GM12801 (cell line): ENCODE measurements around the gene PIEZO1.

Experiments
- CTCF ChIP-seq: IDR thresholded peaks from one replicate; pipeline ENCODE4 v1.5.1; 2011; ENCODE audit warnings: control low read depth; ENCODE audit not compliant: insufficient read length; ENCODE audit errors: extremely low read depth

The PIEZO1 gene

GRCh38 chr16:88719267-88719932 is 65.6 kb downstream of the PIEZO1 start:
- TF ChIP-seq CTCF = no peak

- no peak for TF ChIP-seq CTCF
These were observed 66.8 kb downstream of the PIEZO1 start for GRCh38 chr16:88718178-88718577.

GRCh38 chr16:88716601-88717001 is 68.4 kb downstream of the PIEZO1 start:
- no peak for TF ChIP-seq CTCF

- no peak for TF ChIP-seq CTCF
These were observed 68.8 kb downstream of the PIEZO1 start for GRCh38 chr16:88716201-88716600.

GRCh38 chr16:88715312-88716190 is 69.5 kb downstream of the PIEZO1 start:
- no peak for TF ChIP-seq CTCF

GRCh38 chr16:88714420-88715302 is 70.4 kb downstream of the PIEZO1 start:
- no peak for TF ChIP-seq CTCF
